ENCODE measurements around the gene TSPAN14.

TSPAN14 gene

DNA sequence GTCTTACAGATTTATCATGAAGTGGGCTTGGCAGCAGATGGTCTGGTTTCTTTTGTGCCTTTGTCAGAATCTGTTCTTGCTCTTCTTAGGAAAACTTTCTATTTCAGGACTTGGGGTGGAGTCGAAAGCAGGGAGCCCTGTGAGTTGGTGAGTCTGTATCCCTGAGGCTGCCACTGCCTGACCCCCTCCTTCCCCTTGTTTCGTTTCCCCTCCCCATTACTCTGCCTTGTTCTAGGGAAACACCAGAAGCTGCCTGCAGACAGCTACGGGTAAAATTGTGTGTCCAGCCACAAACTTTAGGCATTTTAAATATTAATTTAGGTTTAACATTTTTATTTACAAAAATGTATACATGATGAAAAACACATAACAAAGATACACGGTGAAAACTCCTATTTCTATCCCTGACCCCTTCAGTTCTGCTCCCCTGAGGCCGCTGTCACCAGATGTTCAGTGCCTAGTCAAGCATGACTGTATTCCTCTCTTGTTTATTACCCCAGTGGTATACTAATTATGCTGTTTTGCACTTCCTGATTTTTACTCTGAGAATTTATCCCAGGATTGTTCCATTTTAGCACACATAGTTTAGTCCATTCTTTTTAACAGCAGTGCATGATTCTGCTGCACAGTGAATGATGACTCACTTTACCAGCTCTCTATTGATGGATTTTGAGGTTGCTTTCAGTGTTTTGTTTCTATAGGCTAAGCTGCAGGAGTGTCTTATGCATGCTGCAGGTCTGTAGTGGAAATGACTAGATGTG, 9.1 kb downstream of the TSPAN14 start:
- no peak for DNase-seq (ENCODE audit: low spot score)
- in situ Hi-C loops (cut with MboI; ENCODE audit: low pct_unique_long_range_greater_than_20kb, low sequenced_read_pairs, unreplicated experiment), result no loop called here
- TF ChIP-seq, protein P1, sequence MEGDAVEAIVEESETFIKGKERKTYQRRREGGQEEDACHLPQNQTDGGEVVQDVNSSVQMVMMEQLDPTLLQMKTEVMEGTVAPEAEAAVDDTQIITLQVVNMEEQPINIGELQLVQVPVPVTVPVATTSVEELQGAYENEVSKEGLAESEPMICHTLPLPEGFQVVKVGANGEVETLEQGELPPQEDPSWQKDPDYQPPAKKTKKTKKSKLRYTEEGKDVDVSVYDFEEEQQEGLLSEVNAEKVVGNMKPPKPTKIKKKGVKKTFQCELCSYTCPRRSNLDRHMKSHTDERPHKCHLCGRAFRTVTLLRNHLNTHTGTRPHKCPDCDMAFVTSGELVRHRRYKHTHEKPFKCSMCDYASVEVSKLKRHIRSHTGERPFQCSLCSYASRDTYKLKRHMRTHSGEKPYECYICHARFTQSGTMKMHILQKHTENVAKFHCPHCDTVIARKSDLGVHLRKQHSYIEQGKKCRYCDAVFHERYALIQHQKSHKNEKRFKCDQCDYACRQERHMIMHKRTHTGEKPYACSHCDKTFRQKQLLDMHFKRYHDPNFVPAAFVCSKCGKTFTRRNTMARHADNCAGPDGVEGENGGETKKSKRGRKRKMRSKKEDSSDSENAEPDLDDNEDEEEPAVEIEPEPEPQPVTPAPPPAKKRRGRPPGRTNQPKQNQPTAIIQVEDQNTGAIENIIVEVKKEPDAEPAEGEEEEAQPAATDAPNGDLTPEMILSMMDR (IDR thresholded peaks at IDR 0.05; ENCODE audit: extremely low read depth, insufficient read depth, missing control alignments), result no peak

DNA sequence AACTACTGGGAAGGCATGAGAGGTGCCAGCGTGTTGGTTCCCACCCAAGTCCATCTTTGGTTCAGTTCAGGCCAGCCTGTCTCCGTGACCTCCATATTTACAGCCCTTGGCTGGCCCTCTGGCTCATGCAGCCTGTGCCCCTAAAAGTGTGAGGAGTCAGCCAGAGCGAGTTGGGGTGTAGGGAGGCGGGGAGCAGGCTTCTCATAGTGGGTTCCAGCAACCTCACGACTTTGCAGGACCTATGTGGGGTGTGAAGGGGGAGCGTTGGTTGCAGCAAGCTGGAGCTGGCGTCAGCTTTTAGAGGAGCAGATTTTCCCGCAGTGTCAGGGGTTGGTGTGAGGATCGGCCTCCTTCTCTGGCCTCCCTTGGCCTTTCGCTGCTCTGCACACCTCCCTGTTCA, 9.8 kb downstream of the TSPAN14 start:
- in situ Hi-C loops (cut with MboI; ENCODE audit: low pct_unique_long_range_greater_than_20kb, low sequenced_read_pairs, unreplicated experiment), result no loop called here
- DNase-seq (ENCODE audit: low spot score), result no peak
- TF ChIP-seq, protein P1 (IDR thresholded peaks at IDR 0.05; ENCODE audit: extremely low read depth, insufficient read depth, missing control alignments), result no peak

DNA sequence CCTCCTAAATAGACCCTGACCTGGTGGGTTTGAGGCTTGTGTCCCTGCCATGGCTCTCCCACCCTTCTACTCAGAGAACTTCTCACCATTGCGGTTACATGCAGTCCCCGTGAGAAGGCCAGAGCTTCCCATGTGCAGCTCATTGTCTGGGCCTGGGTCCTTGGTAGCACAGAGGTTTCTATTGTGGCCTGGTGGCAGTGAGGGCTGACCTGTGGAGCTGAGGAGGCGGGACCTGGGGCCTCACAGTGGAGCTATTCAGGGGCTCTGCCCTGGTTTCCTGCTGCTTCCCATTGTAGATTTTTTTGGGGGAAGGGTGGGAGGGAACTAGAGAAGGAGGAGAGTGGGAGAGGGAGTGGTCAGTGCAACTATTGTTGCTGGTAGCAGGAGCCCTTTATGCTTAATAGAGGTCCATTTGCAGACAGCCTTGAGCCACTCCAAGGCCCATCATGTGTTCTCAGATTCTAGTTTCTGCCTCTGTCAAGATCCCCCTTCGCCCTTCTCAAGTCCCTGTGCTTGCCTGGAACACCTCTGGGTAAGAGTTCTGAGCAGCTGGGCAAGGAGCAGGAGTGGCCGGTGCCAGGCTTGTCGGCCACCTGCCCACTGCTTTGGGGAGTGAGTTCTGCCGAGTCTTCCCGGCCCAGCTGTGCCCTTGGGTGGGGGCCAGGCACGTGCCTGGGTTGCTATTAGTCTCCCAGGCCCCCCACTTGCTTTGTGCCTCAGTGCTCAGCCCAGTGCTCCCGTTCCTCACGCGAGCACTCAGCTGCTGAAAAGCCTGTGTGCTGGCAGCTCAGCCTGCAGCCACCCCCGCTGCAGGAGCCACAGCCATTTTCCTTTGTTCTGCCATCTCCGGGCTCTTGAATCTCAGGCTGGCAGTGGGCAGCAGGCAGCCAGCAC, 10.7 kb downstream of the TSPAN14 start:
- no peak for DNase-seq (ENCODE audit: low spot score)
- in situ Hi-C loops (cut with MboI; ENCODE audit: low pct_unique_long_range_greater_than_20kb, low sequenced_read_pairs, unreplicated experiment), result no loop called here
- TF ChIP-seq, protein P1 (IDR thresholded peaks at IDR 0.05; ENCODE audit: extremely low read depth, insufficient read depth, missing control alignments), result no peak

DNA sequence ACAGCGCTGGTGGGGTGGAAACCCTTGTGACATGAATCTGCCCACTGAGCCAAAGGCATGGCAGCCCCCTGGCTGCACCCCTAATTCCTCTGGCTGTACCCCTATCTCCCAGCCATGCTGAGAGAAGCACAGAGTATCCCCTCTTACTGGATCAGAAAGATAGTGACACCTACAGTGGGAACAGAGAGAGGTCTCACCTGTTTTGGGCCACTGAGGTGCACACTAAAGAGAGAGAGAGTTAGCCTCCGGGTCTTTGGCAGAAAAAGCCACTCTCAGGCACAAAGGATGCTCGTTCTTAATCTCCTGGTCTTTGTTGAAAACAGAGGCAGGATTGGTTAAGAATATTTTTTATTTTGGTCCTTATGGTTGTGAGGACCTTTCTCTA, 11.3 kb downstream of the TSPAN14 start:
- in situ Hi-C loops (cut with MboI; ENCODE audit: low pct_unique_long_range_greater_than_20kb, low sequenced_read_pairs, unreplicated experiment), result no loop called here
- DNase-seq (ENCODE audit: low spot score), result no peak
- TF ChIP-seq, protein P1 (IDR thresholded peaks at IDR 0.05; ENCODE audit: extremely low read depth, insufficient read depth, missing control alignments), result no peak

DNA sequence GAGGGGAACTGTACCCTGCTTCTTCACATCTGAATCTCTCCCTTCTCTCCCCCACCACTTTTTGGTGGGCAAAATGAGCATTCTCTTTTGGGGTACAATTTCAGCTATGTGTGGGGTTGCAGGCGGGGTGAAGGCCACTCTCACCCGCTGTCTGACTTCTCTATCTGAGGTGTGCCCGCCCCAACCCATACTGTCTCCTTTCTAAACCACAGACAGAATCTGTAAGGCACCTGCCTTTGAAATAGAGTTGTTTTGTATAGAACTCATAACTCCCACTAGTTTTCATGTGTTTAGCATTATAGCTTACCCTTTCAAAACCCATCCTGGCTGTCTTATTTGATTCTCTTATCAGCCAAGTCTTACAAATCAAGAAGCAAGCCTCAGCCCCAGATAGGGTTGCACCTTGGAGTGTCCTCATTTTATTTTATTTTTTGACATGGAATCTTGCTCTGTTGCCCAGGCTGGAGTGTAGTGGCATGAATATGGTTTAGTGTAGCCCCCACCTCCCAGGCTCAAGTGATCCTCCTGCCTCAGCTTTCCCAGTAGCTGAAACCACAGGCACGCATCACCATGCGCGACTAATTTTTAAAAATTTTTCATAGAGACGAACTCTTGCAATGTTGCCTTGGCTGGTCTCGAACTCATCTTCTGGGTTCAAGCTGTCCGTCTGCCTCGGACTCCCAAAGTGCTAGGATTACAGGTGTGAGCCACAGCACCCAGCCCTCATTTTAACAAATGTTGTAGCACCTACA, 11.9 kb downstream of the TSPAN14 start:
- DNase-seq (ENCODE audit: low spot score), result no peak
- in situ Hi-C loops (cut with MboI; ENCODE audit: low pct_unique_long_range_greater_than_20kb, low sequenced_read_pairs, unreplicated experiment), result no loop called here
- TF ChIP-seq, protein P1 (IDR thresholded peaks at IDR 0.05; ENCODE audit: extremely low read depth, insufficient read depth, missing control alignments), result no peak

DNA sequence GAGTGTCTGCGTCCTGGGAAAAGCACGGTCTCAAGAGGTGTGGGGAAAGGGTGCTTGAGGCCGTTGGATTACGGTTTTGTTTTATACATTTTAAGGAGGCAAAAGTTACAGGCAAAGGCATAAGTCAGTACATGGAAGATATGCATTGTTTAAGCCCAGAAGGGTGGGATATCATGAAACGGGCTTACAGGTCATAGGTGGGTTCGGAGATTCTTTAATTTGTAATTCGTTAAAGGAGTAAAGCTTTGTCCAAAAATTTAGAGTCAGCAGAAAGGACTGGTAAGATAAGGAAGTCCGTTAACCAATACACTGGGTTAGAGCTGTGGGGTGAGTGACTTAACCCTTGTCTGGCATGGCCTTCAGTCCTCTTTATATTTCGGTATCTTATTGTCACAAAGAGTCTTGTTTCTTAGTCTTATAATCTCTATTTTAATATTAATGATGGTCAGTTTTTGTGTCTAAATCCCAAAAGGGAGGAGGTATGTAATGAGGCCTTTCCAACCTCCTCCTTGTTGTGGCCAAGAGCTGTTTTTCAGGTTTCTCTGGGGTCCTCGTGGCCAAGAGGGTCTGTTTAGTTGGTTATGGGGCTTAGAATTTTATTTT, 12.7 kb downstream of the TSPAN14 start:
- in situ Hi-C loops (cut with MboI; ENCODE audit: low pct_unique_long_range_greater_than_20kb, low sequenced_read_pairs, unreplicated experiment), result no loop called here
- TF ChIP-seq, protein P1 (IDR thresholded peaks at IDR 0.05; ENCODE audit: extremely low read depth, insufficient read depth, missing control alignments), result no peak
- DNase-seq (ENCODE audit: low spot score), result no peak
